Measurements from ENCODE around the gene PXDC1.
"Not testable (repeated sequence)": the region's sequence is repeated elsewhere in the genome, so short reads cannot be mapped to it uniquely, and the experiment has no call there.

Gene PXDC1

DNA sequence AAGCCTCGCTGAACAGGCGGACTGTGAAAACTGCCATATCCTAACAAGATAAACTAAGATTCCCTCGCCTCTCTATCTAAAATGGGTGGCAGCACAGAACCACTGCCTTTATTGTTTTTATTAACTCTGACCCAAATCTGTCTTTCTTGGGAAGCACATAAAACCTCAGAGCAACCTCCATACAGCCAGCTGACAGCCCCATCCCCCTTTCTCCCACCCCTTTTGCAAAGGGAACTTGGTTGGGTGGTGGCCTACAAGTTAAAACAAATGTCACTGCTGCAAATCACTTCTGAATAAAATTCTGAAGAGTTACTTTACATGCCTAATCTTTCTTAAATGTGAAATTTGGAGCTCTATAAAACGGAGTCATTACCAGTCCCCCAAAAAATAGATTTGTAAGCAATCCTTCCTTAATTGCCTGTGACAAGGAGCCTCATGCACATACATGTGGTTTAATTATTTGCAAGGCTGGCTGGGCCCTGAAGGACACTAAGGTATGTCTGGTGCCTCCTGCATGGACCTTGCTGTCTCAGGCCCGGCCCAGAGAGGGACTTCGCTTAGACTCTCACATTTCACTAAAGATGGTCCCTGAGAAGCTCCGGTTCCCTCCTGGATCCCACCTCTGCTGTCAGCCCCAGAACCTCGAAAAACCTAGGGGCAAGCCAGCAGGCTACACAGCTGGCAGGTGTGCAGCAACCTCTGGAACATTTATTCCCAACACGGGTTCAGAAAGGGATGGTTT, 21.7 kb downstream of the PXDC1 start:
- DNase-seq, result no peak

DNA sequence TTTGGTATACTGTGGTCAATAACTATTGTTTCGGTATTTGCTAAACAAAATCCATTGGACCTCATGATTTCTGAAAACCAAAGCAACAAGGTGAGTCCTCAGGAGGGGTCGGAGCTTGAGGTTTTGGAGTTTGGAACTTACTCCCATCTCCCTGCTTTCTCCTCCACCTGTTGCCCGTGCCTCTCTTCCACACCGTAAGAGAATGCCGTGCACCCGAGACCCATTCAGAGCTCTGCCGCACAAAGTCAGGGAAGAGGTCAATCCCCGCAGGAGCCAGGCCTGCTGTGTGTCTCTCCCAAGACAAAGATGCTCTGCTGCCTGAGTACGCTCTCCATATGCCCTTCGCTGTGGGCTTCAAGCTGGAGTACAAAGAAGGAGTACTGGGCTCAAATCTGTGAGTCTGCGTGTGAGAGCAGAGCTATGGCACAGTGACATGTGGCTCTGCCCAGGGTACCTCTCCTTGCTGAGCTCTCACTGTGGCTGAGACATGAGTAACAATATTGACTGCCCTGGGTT, 23.9 kb downstream of the PXDC1 start:
- no peak for DNase-seq

DNA sequence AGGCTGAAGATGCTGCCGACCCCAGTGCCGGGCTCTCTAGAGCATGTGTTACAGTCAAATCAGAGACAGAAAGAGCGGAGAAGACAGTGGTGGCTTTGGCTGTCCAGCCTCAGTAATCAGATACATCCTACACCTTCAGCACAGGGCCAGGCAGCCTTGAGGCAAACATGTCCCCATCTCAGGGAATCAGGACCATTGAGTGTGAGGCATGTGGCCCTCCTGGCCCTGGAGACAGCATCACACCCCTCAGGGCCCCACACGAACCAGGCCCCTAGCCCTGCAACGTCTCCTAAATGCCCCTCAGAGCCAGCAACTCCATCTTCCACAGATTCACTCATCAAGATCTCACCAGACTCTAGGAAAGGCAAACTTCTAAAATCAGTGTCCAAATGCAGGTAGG, 24.5 kb downstream of the PXDC1 start:
- DNase-seq, result no peak

DNA sequence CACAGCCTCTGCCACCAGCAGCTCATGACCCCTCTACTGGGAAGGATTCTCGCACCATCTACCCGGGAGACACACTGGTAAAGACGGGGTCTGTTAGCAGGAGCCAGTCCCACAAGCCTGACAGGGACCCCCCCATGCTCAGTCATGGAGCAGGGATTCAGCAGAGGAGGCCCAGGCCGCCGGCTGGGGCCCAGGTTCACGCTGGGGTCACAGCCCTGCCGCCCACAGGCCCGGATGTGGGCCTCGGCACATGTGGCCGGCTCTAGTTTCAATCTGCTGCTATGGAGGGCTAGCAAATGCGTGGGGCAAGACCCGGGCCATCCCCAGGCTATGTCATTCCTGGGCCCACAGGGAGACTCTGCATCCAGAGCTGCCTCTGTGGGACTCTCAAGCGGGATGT, 25.1 kb downstream of the PXDC1 start:
- no peak for DNase-seq

DNA sequence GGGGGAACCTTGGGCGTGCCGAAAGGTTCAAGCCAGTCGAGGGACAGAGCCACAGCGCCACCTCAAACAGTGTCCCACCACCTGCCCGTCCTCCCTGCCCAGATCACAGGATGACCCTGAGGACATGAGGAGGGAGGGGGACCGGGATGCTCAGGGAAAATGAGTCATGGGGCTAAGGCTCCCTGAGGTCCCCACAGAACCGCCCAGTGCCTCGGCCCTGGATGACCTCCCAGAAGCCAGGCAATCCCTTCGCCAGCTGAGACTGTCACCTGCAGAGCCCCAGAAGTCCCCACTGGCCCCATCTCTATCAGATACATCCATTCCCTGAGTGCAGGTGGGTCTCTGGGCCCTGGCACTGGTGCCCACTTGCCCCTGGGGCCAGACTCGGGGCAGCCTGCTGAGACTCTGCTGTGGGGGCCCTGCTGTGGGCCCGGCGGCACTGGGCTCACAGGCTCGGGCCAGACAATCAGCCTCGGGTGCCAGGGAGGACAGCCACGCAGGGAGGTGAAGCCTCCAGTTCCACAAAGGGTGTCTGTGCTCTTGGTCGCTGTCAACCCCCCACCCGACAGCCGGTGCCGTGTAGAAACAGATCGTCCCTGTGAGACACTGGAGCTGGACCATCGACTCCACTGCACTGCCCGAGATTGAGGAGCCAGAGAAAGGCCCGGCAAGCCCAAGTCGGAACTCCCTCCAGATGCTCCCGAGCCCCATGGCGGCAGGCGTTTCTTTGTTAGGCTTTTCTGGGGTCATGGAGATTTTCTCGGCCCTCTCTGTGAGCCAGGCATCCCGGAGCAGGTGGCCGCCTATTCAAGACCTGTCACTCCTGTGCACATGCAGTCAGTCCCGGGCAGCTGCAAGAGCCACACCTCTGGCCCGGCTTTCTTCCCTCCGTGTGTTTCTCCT, 26.1 kb downstream of the PXDC1 start:
- no peak for DNase-seq

DNA sequence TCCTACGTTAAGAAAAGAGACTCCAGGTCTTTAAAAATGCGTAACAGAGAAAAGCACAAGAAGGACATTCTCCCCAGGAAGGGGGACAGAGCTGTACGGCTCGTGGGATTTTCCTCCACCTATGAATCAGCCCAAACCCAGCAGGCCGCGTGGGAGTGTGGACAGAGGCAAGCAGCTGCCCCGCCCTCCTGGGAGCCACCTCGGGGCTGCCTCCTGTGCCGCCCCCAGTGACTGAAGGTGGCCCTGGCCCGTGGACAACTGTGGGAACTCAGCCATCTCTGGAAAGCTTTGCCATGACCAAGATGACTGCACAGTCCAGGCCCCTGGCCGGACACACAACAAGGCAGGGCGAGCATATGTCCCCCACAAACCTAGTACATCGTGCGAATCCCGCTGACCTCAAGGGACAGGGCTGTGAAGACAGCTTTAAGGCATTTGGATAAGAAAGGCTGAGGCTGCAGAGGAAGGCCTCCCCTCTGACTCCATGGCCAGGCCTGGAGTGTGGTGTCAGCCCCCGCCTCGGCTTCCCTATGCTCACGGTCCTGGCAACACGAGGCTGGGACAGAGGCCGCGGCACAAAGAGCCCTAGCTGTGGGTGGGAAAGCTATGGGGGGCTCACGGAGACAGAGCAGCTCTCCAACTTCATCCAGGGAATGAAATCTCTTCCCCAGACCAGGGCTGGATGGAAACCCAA, 26.9 kb downstream of the PXDC1 start:
- DNase-seq, result no peak

DNA sequence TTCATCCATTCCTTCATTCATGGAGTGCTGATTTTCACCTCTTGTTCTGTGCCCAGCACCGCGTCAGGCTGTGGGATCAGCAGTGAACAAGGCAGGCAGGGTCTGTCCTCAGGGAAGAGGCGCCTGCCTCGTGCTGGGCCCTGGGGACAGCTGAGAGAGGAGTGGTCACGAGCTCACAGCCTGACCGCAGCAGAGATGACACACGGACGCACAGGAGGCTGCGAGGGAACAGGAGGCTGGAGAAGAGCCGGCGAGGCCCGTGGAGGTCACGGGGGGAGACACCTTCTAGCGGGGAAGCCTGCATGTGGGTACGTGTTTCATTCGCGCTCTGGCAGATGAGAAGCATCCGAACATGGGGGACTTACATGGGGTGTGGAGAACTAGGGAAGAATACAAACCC, 27.5 kb downstream of the PXDC1 start:
- DNase-seq, result no peak

DNA sequence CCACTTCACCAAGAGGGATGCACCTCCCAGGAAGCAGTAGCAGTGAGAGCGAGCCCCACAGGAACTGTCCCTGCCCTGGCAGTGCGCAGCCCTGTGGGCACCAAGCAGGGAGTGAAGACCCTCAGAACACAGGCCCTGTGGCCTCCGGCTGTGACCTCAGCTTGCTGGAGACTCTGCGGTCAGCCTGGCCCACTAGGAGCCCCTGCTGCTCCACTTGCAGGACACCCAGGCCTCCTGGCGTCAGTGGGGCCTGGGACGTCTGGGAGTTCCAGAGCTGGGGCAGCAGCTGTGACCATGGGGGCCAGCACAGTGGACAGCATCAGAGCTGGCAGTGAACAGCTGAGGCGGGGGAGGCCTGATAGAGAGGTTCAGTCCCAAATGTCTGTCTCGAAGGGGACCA, 28.3 kb downstream of the PXDC1 start:
- DNase-seq, result no peak

DNA sequence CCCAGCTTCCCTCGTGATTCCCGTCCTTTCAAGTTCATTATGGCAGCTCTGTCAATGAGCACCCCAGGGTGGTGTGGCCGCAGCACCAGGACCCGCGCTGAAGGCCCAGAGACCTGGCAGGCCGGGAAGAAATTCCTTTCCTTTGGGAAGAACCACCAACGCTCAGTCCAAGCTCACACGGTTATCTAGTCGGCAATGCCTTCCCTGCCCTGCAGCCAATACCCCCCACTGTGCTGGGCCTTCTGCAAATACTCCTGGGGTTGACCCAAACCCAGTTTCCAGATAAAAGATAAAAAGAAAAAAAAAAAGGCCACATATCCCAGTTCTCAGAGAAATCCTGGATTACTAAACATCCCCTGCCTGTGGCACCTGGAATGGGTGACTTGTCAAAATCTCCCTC, 28.7 kb downstream of the PXDC1 start:
- no peak for DNase-seq

DNA sequence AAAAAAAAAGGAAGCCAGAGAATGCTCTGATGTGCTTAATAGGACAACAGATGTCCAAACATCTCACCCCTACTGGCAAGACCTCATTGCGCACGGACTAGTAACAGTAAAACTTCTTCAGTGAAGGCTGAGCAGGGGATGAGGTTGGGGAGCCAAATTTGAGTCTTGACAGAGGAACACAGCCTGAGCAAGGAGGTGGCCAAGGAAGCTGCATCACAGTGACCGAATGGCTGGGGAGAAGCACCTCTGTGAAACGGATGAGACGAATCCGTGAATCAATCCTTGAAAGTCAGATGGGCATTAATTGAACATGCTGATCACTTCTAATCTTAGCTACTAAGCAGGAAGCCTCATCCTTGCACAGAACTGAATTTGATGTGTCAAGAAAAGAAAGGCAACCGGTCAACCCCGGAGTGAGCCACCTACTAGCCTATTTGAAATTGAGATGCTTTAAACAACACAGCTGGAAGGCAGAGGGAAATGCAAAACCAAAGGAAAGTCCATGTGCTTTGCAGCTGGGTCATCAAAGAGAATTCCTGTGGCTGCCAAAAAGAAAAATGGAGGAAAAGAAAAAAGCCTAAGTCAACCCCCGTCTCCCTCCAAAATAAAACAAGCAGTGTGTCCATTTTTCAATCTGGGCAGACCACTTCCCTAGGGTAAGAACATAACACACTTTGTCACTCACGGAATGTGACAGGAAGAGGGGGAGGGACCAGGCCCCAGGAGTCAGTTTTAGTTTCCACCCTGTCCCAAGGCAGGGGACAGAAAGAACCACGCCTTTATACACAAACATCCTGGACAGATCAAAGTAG, 29.5 kb downstream of the PXDC1 start:
- DNase-seq, result no peak

DNA sequence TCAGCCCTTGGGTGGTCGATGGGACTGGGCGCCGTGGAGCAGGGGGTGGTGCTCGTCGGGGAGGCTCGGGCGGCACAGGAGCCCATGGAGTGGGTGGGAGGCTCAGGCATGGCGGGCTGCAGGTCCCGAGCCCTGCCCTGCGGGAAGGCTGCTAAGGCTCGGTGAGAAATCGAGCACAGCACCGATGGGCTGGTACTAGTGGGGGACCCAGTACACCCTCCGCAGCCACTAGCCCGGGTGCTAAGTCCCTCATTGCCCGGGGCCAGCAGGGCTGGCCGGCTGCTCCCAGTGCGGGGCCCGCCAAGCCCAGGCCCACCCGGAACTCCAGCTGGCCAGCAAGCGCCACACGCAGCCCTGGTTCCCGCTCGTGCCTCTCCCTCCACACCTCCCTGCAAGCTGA, 30.7 kb downstream of the PXDC1 start:
- DNase-seq, result not testable (repeated sequence)

DNA sequence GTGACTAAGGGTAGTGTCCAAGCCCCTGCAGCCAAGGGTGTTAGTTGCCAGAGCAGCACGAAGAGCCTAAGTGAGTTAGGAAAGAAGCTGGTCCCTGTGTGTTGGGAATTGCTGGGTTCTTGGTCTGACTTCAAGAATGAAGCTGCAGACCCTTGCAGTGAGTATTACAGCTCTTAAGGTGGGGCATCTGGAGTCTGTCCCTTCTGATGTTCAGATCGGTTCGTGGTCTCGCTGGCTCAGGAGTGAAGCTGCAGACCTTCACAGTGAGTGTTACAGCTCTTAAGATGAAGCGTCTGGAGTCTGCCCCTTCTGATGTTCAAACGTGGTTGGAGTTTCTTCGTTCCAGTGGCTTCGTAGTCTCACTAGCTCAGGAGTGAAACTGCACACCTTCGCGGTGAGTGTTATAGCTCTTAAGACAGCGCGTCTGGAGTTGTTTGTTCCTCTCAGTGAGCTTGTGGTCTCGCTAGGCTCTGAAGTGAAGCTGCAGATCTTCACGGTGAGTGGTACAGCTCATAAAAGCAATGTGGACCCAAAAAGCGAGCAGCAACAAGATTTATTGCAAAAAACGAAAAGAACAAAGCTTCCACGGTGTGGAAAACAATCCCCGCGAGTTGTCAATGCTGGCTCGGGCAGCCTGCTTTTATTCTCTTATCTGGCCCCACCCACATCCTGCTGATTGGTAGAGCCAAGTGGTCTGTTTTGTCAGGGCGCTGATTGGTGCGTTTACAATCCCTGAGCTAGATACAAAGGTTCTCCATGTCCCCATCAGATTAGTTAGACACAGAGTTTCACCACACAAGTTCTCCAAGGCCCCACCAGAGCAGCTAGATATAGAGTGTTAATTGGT, 31.8 kb downstream of the PXDC1 start:
- no peak for DNase-seq

DNA sequence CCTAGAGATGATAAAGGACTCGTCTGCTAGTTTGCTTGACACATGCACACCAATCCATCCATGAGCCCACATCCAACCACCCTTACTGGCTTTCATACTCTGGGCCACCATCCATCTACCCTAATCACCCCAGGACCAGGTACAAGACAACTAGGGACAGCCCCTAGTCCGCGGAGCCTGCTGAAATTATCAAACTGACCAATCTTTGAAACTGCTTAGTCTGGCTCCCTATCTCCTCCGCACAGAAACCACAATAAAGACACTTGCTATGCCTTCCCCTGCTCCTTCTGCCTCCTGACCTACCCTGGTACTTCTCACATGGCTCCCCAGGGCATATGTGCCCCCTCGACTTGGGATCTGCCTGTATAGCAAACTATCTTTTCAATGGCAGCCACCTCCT, 33.1 kb downstream of the PXDC1 start:
- DNase-seq, result no peak

DNA sequence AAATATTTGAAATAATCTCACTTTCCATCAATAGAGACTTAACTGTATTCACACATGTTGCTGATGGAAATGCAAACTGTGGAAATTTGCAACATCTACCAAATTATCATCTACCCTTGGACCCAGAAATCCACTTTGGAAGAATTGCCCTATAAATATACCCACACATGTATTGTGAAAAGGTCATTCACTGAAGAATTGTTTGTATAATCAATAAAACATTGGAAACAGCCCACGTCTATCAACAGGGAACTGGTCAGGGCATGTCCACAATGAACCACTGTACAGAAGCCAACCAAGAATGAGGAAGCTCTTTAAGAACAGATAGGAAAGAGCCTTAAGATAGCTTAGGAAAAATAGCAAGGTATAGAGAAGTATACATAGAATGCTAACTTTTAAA, 36.2 kb downstream of the PXDC1 start:
- DNase-seq, result no peak

DNA sequence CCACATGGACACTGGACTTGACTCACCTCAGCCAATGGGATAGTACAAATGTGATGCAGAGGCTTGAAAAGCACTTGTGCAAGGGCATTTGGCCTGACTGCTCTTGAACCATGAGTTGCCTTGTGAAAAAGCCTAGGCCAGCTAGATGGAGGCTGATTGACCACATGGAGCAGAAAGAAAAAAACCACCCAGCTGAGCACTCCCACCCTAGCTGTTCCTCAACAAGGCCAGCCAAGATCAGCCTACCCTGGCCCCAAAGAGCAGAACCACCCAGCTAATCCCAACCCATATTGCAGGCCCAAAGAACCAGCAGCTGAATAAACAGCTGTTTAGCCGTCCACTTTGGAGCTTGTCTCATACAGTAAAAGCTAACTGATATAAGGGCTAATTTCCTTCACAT, 36.7 kb downstream of the PXDC1 start:
- no peak for DNase-seq

DNA sequence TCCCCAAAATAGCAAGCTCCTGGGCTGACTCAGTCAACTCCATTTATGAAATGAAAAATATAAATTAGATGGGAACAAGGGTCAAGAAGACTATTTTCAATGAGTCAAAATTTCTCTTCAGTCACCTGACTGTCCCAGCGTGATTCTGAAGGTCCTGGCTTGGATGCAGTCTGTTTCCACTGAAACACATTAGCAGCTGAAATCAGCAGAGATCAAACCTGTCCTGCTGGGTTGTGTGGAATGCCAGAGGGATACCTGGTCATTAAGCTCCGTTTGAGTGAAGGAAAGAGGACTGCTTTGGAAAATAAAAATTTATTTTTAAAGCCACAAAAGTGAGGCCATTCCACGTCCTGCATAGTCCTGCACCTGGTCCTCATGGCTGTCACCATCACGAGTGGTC, 37.4 kb downstream of the PXDC1 start:
- DNase-seq, result no peak

DNA sequence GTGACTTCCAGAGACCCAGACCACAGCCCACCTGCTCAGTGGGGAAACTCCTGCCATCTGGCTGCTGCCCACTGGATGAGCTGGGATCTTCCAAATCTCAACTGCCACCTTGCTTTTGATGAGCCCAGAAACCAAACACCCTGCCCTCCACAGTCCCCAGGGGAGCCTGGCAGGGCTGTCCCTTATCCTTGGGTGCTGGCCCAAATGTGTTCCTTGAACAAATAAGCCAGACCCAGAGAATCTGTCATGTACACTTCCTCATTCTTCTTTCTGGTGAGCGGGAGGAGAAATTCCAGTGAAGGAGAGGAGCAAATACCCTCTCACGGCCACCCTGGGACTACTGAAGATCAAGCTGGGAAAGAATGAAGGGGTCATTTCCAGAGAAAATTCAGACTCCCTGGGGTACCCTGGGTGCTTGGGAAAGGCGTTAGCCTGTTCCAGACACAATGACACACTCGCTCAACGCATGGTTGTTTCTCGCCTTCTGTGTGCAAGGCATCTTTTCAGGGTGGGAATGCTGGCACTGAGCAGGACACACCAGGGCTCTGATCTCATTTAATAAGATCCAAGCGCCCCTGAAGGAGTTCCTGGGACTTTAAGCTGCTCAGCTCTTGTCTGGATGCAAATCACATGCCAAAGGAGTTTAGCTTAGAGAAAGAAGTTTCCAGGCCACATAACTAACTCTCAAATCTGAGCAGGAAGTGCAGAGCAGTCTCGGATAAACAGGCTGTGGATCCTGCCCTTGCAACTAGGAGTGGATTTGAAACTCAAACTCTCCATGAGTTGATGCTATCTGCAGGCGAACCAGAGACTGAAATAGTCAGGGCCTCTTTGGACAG, 38.5 kb downstream of the PXDC1 start:
- no peak for DNase-seq

DNA sequence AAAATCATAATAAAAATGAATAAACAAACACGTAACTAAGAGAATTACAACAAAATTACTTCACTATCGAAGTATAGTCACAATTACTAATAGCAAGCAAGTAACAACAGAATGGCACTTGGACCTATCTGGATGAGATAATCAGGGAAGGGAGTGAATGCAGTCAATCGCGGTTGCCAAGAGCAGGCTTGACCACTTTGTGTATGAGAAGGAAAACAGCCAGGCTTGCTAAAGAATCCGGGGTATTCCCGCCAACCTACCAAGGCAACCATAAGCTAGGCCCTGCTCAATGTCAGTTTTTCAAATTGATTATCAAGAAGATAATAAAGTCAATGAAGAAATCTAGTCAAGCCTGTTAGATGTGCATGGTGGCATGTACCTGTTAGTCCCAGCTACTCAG, 39.7 kb downstream of the PXDC1 start:
- DNase-seq, result no peak

DNA sequence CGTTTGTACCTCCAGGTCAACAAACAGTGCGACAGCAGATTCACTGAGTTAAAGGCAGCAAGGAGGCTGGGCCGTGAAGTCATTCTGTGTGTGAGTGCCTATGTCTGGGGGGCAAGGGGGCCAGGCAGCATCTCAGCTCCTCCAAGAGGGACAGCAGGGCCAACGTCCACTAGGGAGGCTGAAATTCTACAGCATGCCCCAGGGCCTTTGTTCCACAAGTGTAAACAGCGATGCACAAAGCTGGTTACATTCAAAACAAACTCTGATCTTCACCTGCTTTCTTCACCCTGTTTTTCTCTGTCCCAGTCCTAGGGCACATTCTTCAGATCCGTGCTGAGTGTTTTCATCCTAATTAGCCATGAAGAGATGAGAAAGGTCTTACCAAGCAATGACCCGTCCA, 41.1 kb downstream of the PXDC1 start:
- DNase-seq, result no peak

DNA sequence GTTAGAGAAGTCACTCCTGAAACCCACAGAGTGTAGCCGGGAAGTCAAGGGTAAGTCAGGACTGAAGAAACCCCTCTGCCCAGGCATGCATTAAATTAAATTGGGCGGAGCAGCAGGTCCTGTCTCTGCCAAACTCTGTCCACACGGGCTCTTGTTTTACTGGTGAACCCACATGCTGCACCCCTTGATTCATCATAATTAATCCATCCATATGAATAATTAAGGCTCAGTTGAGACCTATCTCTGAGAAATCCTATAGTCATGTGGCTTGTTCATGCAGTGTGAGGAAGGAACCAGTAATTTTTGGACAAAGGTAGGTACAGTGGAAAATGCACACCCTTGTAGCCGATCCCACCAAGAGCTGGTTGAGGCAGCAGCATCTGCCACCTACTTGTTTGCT, 43.0 kb downstream of the PXDC1 start:
- DNase-seq, result no peak
